Lung (tissue), 12 donors: ENCODE results near the gene FILIP1L. TPM values are rescaled to one million over a fixed set of nuclear protein-coding genes. Genes with fewer than 3 reads are reported as not detected.

ENCODE experiments used
- ATAC-seq: fragments of 200-7000 bp; cut with Tn5 transposase; one replicate; pipeline ENCODE4 v1.9.1; 2020; ENCODE audit warnings: moderate number of reproducible peaks; ENCODE audit not compliant: insufficient read depth, low FRiP score
- DNase-seq, 3 donors: peaks; one replicate each; pipeline ENCODE4 v3.0.0-alpha.2; 2013 to 2017
- H3K27ac ChIP-seq, 2 donors: one replicate each; pipeline ENCODE4 v1.5.1; 2013; ENCODE audit warnings: mild to moderate bottlenecking in 2 of 2, moderate library complexity in 2 of 2, control low read depth in 1 of 2, inconsistent platforms in 1 of 2, low read depth in 1 of 2, low read length in 1 of 2
- H3K27me3 ChIP-seq, 3 donors: one replicate each; pipeline ENCODE4 v1.5.1; 2013; ENCODE audit warnings: low read length in 2 of 3; ENCODE audit not compliant: control insufficient read depth in 3 of 3, insufficient read depth in 3 of 3
- H3K36me3 ChIP-seq, 4 donors: one replicate each; pipeline ENCODE4 v1.5.1; 2013; ENCODE audit warnings: low read length in 4 of 4, mild to moderate bottlenecking in 1 of 4, moderate library complexity in 1 of 4; ENCODE audit not compliant: control insufficient read depth in 4 of 4, insufficient read depth in 4 of 4
- H3K4me1 ChIP-seq, 5 donors: one replicate each; pipeline ENCODE4 v1.5.1; 2013; ENCODE audit warnings: low read length in 5 of 5, mild to moderate bottlenecking in 2 of 5, moderate library complexity in 1 of 5; ENCODE audit not compliant: control insufficient read depth in 5 of 5, insufficient read depth in 5 of 5
- H3K4me3 ChIP-seq: one replicate; pipeline ENCODE4 v1.5.1; 2013; ENCODE audit warnings: mild to moderate bottlenecking, control low read depth, moderate library complexity
- H3K9ac ChIP-seq, 2 donors: one replicate each; pipeline ENCODE4 v1.5.1; 2013; ENCODE audit warnings: low read length in 2 of 2, control low read depth in 1 of 2; ENCODE audit not compliant: insufficient read depth in 1 of 2
- H3K9me3 ChIP-seq, 4 donors: one replicate each; pipeline ENCODE4 v1.5.1; 2013; ENCODE audit warnings: low read length in 3 of 4, mild to moderate bottlenecking in 1 of 4, moderate library complexity in 1 of 4; ENCODE audit not compliant: control insufficient read depth in 4 of 4, insufficient read depth in 3 of 4
- WGBS, 2 donors: extraction: QIAGEN DNeasy Blood & Tissue Kit; methylation state at CpG; one replicate each; pipeline ENCODE4 v1.1.7; 2013; 5-methylcytosine and 5-hydroxymethylcytosine counted together
- polyA plus RNA-seq, 2 donors: library from polyadenylated mRNA; stranded (reverse); fragments of 200-250 nt; gene quantifications; one replicate each; pipeline ENCODE4 v1.2.1, GENCODE V29; 2013
- total RNA-seq, 2 donors: library from RNA; depleted of rRNA in 1 of 2; stranded (reverse); fragments of >200 nt in 1 of 2; gene quantifications; one replicate each; pipeline ENCODE4 v1.2.1, GENCODE V29; 2014 to 2021
- TF ChIP-seq, protein P1 (sequence below): IDR thresholded peaks from 2 replicates; pipeline ENCODE4 v1.5.1; 2012; ENCODE audit warnings: mild to moderate bottlenecking; ENCODE audit errors: control extremely low read depth, extremely low read depth
- donor health status: control.
- donor health status: control.
- donor health status: Bipolar disorder and iron deficiency.
- donor health status: healthy.
- donor health status: DM: yes; HTN: yes; CAD: no.

Gene FILIP1L
- total and polyA plus RNA-seq, 4 donors: 8.3 to 27.8 (median 22.5) TPM

DNA sequence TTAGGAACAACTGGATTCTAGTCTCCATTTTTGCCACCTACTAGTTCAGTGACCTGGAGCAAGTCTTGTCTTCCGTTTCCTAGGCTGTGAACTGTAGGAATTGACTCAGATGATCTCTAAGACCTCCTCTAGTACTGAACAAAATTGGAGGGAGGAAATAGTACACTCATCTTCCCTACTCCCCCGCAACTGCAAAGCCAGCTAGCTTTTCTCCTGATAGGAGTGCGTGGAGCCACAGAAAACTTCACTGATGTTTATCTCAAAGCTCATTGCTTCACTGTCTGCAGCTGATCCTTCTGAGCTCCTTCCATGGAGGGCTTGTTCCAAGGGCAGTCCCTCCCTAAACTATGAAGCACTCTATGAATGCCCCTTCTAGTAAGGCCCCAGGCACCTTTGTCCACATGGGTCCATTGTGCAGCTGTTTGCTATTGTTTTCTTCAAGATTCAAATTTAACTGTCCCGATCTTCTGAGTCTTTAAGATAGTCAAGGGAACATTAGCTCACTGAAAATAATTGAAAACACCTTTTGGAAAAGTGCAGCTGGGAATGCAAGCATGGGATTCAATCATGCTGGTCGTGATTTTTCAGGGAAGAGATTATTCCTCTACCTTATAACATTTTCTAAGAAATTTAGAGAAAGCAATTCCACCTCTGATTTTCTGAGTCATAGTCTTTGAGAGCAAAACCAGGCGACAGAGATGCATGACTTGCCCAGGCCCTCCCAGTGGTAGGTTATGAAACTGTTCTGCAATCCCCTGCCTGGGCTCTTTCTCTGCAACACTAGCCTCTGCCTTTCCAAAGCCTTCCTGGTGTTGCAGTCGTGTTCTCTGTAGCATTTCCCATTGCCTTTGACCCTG is 24.3 kb downstream of the FILIP1L start:
- no peak overlapping the region for H3K4me3 ChIP-seq
- no peaks in the 10 kb centered on the region for H3K27me3 ChIP-seq
- peaks cover 0 to 5% (median 0%) of the 10 kb centered on the region in 5 donors for H3K4me1 ChIP-seq
- no peaks in the 10 kb centered on the region for H3K36me3 ChIP-seq
- TF ChIP-seq, protein P1, sequence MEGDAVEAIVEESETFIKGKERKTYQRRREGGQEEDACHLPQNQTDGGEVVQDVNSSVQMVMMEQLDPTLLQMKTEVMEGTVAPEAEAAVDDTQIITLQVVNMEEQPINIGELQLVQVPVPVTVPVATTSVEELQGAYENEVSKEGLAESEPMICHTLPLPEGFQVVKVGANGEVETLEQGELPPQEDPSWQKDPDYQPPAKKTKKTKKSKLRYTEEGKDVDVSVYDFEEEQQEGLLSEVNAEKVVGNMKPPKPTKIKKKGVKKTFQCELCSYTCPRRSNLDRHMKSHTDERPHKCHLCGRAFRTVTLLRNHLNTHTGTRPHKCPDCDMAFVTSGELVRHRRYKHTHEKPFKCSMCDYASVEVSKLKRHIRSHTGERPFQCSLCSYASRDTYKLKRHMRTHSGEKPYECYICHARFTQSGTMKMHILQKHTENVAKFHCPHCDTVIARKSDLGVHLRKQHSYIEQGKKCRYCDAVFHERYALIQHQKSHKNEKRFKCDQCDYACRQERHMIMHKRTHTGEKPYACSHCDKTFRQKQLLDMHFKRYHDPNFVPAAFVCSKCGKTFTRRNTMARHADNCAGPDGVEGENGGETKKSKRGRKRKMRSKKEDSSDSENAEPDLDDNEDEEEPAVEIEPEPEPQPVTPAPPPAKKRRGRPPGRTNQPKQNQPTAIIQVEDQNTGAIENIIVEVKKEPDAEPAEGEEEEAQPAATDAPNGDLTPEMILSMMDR: no peak
- H3K27ac ChIP-seq: no peak overlapping the region
- no peaks in the 10 kb centered on the region for H3K9me3 ChIP-seq
- no peak for DNase-seq
- no peak overlapping the region for H3K9ac ChIP-seq
- 70 to 77% methylated on average over 7 of the region's 7 CpGs for WGBS, 2 donors
- ATAC-seq: no peak

DNA sequence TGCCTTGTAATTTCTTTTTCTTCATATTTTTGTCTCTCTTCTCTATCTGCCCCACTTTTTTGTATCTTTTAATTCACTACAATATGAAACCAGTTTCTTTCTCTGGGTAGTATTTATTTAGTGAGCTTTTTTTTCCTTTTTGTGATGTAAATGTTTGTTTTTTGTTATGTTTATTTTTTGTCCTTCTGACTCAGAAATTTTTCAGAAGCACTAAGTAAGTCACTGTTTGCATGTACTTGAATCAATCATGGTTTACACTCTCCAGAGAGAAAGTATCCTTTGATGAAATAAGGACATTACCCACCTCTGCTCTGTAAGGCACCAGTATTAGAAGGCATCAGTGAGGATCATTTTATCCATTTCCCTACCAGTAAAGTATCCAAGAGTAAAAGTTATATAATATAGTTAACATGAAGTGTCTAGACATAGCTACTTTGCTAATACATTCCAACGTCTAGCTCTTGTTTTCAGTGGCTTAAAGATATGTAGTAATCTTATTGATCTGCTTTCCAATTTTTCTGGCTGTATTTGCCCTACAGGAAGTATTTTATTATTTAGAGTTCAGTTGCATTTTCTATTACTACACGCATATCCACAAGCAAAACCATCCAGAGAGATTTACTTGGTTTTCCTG is 25.4 kb downstream of the FILIP1L start:
- H3K9me3 ChIP-seq: no peaks in the 10 kb centered on the region
- no peak for DNase-seq
- no peaks in the 10 kb centered on the region for H3K27me3 ChIP-seq
- WGBS, 2 donors: 70 to 84% methylated on average over 2 of the region's 2 CpGs
- H3K27ac ChIP-seq: no peak overlapping the region
- H3K4me3 ChIP-seq: no peak overlapping the region
- H3K36me3 ChIP-seq: no peaks in the 10 kb centered on the region
- TF ChIP-seq, protein P1: no peak
- H3K9ac ChIP-seq: no peak overlapping the region
- H3K4me1 ChIP-seq: peaks cover 0 to 5% (median 0%) of the 10 kb centered on the region in 5 donors
- no peak for ATAC-seq

DNA sequence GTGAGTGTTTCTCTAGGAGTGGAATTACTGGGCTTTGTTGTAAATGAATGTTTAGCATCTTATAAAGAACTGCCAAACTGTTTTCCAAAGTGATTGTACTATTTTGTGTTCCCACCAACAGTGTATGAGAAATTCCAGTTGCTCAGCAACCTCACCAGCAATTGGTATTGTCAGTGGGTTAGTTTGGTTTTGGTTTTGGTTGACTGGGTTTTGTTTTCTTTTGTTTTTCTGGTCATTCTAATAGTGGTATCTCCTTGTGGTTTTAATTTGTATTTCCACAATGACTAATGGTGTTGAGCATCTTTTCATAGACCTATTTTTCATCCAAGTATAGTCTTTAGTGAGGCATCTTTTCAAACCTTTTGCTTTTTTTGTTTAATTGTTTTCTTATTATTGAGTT is 27.1 kb downstream of the FILIP1L start:
- TF ChIP-seq, protein P1: no peak
- H3K4me1 ChIP-seq: peaks cover 0 to 15% (median under 1%) of the 10 kb centered on the region in 5 donors
- H3K9ac ChIP-seq: no peak overlapping the region
- no peak overlapping the region for H3K27ac ChIP-seq
- no peak for DNase-seq
- H3K27me3 ChIP-seq: no peaks in the 10 kb centered on the region
- ATAC-seq: no peak
- H3K9me3 ChIP-seq: no peaks in the 10 kb centered on the region
- no peak overlapping the region for H3K4me3 ChIP-seq
- H3K36me3 ChIP-seq: no peaks in the 10 kb centered on the region
